ENCODE results near the gene STEAP1.
"Not testable (repeated sequence)": the region's sequence is repeated elsewhere in the genome, so short reads cannot be mapped to it uniquely, and the experiment has no call there.

Gene STEAP1

GRCh38 chr7:90175667-90176066 is 21.4 kb downstream of the STEAP1 start:
- no peak for FAIRE-seq

- no peak for FAIRE-seq
Observed at GRCh38 chr7:90176195-90176594, 21.9 kb downstream of the STEAP1 start.

DNA sequence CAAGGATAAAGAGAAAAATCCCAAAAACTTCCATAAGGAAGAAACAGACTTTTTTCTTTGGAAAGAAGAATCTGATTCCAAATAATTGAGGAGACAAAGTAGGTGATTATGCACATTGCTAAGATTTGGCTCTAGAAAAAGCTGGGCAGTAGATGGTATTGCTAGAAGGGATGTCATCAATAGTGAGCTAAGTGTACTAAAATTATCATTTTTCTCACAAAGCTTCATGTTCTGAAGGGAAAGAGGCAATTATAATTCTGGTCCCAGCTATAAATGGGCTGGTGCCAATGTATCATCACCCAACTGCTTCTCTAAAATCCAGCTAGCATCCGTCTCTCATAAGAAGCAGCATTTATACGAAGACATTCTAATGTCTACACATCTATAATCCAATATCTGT is 23.9 kb downstream of the STEAP1 start:
- no peak for FAIRE-seq

DNA sequence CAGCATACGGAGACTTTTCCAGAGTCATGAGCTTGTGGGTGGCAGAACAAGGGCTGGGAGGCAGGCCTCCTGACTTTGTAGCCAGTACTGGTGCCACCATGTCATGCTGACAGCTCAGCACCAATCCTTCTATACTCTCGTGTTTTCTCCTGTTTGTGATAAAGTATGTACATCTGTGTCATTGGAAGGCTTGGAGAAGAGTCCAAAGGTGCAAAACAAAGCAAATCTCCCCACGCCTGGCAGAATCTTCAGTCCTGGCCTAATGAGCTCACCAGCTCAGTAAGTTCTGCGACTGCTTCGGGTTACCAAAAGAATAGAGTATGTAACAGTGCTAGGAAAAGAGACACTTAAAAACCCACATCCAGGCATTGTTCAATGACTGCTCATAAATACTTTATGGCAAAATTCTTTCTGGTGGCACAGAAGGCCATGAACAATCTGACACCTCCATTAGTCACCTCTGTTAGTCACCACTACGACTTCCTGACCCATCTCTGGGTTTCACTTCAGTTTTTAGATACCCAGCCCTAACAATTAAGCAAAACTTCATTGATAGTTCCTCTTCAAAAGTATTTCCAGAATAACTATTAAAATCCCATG is 24.5 kb downstream of the STEAP1 start:
- FAIRE-seq, result no peak

GRCh38 chr7:90180011-90180585 is 25.8 kb downstream of the STEAP1 start:
- FAIRE-seq, result no peak

GRCh38 chr7:90180649-90181048 is 26.4 kb downstream of the STEAP1 start:
- no peak for FAIRE-seq

GRCh38 chr7:90181485-90181884 is 27.2 kb downstream of the STEAP1 start:
- no peak for FAIRE-seq

DNA sequence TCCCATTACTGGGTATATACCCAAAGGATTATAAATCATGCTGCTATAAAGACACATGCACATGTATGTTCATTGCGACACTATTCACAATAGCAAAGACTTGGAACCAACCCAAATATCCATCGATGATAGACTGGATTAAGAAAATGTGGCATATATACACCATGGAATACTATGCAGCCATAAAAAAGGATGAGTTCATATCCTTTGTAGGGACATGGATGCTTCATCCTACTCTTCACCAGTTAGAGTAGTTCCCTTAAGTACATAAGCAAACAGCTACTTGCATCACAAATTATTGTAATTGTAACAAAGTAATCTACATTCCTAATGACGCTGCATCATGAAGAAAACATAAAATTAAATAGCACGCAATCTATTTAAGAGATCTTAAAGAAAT is 32.0 kb downstream of the STEAP1 start:
- not testable (repeated sequence) for FAIRE-seq

GRCh38 chr7:90187507-90188050 is 33.3 kb downstream of the STEAP1 start:
- FAIRE-seq, result no peak

- no peak for FAIRE-seq
Observed at GRCh38 chr7:90188281-90188680, 34.0 kb downstream of the STEAP1 start.

DNA sequence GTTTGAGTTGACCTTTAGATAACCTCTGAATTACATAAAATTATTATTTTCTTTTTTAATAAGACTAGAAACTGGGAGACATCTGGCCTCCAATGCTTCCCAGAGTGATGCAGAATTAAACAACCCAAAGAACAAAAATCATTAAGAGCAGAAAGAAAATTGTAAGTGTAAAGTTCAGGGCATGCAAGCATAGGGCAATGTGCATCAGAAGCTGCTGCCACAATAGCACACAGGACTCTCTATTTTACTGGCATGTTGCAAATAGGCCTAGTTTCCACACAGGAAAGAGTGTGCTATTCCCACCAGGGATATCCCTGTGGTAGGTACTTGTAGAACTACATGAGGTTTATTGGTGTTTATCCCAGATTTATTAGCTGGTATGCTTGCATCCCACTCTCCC is 36.7 kb downstream of the STEAP1 start:
- no peak for FAIRE-seq

DNA sequence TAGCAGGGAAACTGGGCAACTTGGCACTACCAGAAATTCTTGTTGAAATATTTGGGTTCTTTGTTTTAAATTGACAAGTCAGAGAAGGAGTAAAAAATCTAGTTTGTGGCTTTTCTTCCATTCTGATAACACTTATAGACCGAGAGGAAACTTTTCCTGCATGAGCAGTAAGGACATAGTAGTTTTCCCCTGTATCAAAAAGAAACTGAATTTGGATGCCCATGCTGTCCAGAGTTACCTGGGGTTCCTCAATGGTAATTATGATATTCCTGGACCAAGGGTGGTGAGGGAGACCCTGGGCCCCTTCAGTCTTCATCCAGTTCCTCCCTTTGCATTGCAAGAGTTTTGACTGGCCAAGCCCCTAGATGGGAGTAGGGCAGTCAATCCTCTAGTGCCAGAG is 37.4 kb downstream of the STEAP1 start:
- FAIRE-seq, result no peak

GRCh38 chr7:90192876-90193750 is 38.8 kb downstream of the STEAP1 start:
- FAIRE-seq, result no peak

DNA sequence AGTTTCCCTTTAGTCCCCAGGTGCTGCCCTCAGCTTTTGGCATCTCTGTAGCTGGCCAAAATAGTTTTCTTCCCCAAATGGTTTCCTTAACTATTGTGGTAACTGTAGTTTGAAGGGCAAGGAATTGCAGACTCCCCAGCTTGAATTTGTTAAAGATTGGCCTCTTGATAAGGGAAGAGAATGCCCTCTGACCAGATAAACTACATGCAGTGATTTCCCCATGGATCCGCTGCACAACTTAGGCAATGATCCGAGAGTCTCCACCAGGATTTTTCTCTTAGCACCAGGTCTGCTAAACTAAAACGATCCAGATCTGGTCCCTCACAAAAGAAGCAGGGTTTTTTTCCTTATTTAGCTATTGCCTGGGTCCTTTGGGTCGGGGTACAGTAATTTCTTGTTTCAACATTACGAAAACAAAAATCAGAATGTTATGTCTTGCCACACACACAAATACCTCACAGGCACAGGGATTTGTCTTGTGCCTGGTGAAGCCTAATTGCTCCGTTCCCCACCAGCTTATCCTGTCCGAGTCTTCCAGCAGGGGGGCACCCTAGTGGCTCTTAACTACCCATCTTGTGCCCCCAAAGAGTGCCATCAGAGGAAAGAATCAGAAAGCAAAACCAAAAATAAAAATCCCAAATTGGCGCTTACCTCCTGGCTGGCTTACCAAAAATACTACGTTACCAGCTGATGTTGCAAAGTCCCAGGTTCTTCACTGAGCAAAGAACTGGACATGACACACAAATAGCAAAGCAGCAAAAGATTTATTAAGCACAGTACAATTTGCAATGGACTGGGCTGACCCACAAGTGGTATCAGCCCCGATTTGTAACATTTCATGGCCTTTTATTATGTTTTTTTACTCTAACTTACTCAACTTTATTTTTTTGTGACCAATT is 40.9 kb downstream of the STEAP1 start:
- no peak for FAIRE-seq

DNA sequence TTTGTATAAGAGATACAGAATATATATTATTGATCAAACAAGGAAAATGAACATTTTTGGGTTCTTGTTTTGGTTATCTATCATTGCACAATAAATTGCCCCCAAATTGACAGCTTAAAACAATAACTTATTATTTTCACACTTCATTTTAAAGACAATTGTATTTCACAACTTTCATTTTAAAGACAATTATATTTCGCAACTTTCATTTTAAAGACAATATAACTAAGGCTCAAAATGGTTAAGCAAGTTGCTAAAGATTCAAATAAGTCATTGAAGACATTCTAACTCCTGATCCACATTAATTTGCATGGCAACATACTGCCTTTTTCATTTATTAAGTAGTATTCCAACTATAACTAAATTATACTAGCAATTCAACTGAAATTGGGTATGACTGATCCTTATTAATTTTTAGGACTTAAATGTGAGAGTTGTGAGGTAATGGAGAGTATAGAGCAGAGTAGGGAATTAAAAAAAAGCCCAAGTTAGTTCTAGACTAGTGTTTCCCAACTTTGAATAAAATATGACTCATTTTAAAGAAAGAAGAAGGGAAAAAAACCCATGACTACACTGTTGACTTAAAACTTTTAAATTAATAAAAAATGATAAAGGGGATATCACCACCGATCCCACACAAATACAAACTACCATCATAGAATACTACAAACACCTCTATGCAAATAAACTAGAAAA is 47.4 kb downstream of the STEAP1 start:
- FAIRE-seq, result no peak

- FAIRE-seq, result no peak
Observed at GRCh38 chr7:90207956-90208355, 53.7 kb downstream of the STEAP1 start.

DNA sequence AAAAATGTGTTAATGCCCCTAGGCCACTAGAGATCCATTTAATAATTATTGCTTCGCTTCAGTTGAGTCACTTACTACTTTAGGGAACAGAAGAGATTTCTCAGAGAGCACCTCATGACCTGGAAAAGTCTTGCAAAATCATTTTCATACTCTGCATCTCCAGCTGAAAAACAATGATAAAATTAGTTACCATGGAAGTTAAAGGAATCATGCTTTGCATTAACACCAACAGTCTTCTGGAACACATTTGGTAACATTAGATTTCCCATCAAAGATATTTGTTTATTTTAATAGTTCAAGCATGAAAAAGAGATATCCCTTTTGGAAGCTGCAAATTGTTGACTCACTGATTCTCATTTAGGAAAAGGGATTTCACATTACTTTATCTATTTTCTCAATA is 55.5 kb downstream of the STEAP1 start:
- no peak for FAIRE-seq

DNA sequence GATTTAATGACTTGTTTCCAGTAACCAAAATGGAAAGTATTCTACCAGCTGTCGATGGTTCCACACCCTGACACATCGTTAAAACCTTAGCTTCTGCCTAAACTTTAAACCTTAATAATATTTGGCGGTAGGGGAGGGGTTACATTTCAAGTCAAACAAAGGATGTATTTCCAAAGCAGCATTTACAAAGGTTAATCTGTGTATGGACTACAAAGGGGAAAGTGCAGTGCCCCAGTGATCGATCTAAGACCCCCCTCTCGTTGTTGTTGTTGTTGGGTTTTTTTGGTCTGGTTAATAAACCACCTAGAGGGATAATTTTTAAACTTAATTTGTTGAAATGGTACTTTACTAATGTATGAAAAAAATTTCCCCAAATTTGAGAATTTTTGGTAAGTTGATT is 56.2 kb downstream of the STEAP1 start:
- FAIRE-seq, result no peak

DNA sequence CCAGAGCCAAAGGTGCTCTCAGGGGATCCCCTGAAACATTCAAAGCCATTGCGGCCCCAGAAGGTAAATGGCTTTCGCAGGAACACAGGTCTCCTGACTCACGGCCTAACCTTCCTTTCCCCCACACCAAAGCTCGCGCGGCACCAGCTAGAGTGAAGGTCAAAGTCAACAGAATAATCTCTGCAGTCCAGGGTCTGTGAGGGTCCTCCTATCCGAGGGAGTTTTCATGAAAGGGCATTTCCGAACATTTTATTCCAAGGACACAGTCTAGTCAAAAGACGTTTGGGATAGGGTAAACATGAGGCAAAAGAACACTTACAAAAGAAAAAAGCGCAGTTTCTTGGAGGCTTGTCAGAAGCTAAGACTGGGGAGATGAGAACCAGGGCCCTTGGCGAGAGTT is 56.7 kb downstream of the STEAP1 start:
- no peak for FAIRE-seq

DNA sequence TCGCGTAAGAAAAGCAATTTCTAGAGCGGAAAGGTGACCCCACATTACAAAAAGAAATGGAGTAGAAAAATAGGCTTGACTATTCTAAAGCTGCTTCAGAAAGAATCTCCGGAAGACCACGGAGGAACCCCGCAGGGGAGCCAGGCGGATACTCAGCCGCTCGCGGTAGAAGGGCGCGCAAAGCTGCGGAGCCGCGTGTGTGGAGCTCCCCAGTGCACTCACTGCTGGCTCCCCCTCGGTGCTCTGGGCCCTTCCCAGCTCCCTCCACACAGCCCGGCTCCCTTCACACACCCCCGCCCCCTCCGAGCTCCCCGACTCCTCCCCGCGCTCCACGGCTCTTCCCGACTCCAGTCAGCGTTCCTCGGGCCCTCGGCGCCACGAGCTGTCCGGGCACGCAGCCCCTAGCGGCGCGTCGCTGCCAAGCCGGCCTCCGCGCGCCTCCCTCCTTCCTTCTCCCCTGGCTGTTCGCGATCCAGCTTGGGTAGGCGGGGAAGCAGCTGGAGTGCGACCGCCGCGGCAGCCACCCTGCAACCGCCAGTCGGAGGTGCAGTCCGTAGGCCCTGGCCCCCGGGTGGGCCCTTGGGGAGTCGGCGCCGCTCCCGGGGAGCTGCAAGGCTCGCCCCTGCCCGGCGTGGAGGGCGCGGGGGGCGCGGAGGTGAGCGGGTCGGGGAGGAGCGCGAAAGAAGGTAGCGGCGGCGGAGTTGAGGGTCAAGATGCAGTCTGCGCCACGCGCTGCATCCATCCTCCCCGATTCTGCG is 57.3 kb downstream of the STEAP1 start, which contains the start of gene STEAP2:
STEAP2 (plus strand) TSS at position 350 of the 758 bp plus-strand sequence. CDS start 13,343 bp downstream, outside the sequence.
- no peak for FAIRE-seq

DNA sequence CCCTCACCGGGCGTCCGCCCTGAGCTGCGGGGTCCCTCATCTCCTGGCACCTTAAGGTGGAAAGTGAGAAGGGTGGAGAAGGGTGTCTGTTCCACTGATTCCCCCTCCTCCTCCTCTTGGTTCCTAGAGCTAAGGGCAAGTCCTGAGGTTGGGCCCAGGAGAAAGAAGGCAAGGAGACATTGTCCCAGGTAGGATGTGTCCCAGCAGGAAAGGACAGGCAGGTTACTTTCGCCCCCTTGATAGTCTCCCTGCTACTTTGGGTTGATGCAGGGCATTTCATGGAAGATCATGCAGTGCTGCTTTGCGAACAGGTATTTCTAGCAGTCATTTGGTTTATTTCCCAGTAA is 57.9 kb downstream of the STEAP1 start:
- no peak for FAIRE-seq
